Measurements from ENCODE around the gene CRNN.

CRNN gene

GRCh38 chr1:152386940-152387339, 27.1 kb downstream of the CRNN start:
- TF ChIP-seq CTCF (IDR thresholded peaks at IDR 0.05; ENCODE audit: low read depth, low read length, missing control alignments): no peak
- no peak for DNase-seq (ENCODE audit: low read depth)
- no peak overlapping the region for H3K4me3 ChIP-seq (ENCODE audit: low read depth, low read length)

GRCh38 chr1:152380932-152381331, 33.1 kb downstream of the CRNN start:
- TF ChIP-seq CTCF (IDR thresholded peaks at IDR 0.05; ENCODE audit: low read depth, low read length, missing control alignments): no peak
- DNase-seq (ENCODE audit: low read depth): no peak
- H3K4me3 ChIP-seq (ENCODE audit: low read depth, low read length): no peak overlapping the region

- H3K4me3 ChIP-seq (ENCODE audit: low read depth, low read length): no peak overlapping the region
- no peak for DNase-seq (ENCODE audit: low read depth)
- no peak for TF ChIP-seq CTCF (IDR thresholded peaks at IDR 0.05; ENCODE audit: low read depth, low read length, missing control alignments)
Observed at GRCh38 chr1:152374451-152374850, 39.6 kb downstream of the CRNN start.

- no peak overlapping the region for H3K4me3 ChIP-seq (ENCODE audit: low read depth, low read length)
- DNase-seq (ENCODE audit: low read depth): no peak
- TF ChIP-seq CTCF (IDR thresholded peaks at IDR 0.05; ENCODE audit: low read depth, low read length, missing control alignments): no peak
Observed at GRCh38 chr1:152372672-152373071, 41.4 kb downstream of the CRNN start.

GRCh38 chr1:152367436-152367835, 46.6 kb downstream of the CRNN start:
- no peak for TF ChIP-seq CTCF (IDR thresholded peaks at IDR 0.05; ENCODE audit: low read depth, low read length, missing control alignments)
- DNase-seq (ENCODE audit: low read depth): no peak
- H3K4me3 ChIP-seq (ENCODE audit: low read depth, low read length): no peak overlapping the region

- no peak for DNase-seq (ENCODE audit: low read depth)
- TF ChIP-seq CTCF (IDR thresholded peaks at IDR 0.05; ENCODE audit: low read depth, low read length, missing control alignments): no peak
- H3K4me3 ChIP-seq (ENCODE audit: low read depth, low read length): no peak within 1 kb of the TSS
Observed at GRCh38 chr1:152359906-152360305, 54.2 kb downstream of the CRNN start, which contains the start of gene FLG2. Gene FLG2 (minus strand): TSS chr1:152360006. CDS start chr1:152358884, 1,122 bp downstream.

Data from GM12864 (cell line).